Lung microvascular endothelial cell (primary cell): ENCODE results near the gene P4HA2. TPM values are rescaled to one million over a fixed set of nuclear protein-coding genes. Genes with fewer than 3 reads are reported as not detected.

Source experiments
- DNase-seq, 2 donors: peaks; one replicate each; pipeline versions ENCODE4 v3.0.0 to v3.0.0-alpha.2; 2010; ENCODE audit warnings: low read depth in 2 of 2
- total RNA-seq: library from RNA; depleted of rRNA; stranded (reverse); fragments of >200 nt; gene quantifications from 2 replicates; pipeline ENCODE4 v1.2.1, GENCODE V29; 2014

The P4HA2 gene
- total RNA-seq = 35.1 and 36.8 TPM in 2 replicates

DNA sequence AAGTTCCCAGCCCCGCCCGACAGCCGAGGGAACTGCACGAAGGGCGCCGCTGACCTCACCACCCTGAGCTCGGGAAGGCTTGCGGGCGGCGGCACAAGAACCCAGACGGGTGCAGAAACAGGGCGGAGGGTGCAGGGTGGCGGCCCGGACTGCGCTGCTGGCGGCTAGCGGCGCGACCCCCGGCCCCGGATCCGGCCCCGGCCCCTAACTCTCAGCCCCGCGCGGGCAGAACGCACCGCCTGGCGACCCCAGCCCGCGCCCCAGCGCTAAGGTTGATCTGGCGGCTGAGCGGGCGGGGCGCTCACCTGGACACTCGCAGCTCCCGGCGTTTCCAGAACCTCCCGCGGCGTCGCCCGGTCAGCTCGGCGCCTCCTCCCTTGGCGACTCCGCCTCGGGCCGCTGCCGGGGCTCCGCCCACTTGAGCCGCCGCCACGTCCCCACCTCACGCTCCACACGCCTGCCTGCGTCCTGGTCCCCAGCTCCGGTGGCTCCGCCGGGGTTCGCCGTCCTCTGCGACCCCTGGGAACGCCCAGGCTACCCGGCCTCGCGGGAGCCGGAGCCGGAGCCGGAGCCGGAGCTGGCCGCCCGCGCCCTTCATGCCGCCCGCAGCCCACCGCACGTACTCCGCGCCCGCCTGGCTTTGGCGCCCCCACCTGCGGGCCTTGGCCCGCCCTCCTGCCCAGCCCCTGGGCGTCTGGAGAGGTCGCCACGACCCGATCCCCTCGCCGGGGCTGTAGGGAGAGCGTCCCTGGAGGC is at the start of gene P4HA2:
P4HA2 (minus strand) TSS at position 369 of the 756 bp plus-strand sequence. CDS start 9,227 bp downstream, outside the sequence.
- DNase-seq = peak; percentile 71 to 74

DNA sequence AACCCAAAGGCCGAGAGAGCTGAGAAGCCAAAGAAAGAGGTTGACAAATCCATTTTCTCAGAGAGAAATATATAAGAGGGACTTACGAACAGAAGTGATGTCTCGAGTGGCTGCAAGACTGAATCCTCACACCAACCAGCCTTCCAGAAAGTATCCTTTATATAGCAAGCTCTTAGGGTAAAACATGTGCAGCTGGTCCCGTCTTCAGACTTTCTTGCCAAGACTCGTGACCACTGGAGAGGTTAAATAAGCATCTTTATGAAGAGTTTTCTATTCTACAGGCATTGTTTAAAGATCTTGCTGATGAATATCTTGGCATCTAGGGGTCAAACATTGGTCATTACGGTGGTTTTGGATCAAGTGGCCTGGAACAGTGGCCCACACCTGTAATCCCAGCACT is 49.6 kb upstream of the P4HA2 start:
- DNase-seq = no peak

DNA sequence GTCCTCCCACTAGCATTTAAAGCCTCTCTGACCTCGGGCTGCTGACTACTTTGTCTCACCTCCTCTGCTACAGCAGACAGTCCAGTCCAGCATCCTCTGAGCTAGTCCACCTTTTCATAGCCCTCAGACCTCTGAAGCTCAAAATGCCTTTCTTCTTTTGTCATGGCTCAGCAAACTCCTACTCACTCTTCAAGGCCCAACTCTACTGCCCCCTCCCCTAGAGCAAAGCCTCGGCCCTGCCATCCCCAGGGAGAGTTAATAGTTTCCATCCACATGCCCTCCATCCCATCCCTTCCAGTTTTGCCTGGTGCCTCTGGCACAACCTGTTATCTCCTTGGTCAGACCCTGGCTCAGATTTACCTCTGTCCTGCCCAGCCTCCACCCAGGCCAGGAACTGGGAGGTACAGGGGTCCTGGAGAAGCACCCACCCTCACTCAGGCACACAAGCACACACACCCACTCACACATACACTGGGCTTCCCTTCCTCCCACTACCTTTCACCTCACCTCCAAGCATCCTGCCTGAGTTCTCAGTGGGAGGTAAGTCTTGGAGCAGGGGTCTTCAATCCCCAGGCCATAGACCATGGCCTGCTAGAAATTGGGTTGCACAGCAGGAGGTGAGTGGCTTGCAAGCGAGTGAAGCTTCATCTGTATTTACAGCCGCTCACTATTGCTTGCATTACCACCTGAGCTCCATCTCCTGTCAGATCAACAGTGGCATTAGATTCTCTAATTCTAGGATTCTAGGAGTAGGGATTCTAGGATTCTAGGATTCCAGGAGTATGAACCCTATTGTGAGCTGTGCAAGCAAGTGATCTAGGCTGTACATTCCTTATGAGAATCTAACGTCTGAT is 47.9 kb upstream of the P4HA2 start:
- no peak for DNase-seq

DNA sequence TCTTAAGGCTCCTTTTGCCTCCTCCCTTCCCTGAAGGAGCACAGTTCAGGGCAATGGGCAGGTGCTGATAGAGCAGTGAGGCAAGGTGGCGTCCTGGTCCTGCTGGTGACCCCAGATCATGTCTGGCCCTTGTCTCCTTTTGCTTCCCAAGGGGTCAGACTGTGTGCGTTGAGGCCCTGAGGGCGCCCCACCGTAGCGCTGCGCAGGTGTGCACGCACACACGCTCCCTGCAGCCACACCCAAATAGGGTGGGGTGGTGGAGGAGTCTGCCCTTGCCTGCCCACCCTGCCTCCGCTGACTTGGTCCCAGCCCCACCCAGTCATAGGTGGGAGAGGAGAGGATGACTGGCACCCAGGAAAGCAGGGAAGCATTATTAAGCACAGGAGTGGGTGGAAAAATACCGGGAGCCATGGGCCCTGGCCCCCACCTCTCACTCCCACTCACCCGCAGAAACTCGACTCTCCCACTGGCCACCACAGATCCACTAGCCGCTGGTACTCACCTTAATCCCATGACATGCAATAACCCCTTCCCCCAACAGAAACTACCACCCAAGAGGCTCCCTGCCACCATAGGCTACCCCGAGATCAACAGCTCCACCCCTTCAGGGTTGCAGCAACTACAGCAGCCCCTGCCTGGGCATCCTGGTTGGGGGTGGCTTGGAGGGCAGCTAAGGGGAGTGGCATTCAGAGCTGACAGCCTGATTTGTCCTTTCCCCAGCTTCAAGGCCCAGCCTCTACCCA is 46.6 kb upstream of the P4HA2 start:
- no peak for DNase-seq

DNA sequence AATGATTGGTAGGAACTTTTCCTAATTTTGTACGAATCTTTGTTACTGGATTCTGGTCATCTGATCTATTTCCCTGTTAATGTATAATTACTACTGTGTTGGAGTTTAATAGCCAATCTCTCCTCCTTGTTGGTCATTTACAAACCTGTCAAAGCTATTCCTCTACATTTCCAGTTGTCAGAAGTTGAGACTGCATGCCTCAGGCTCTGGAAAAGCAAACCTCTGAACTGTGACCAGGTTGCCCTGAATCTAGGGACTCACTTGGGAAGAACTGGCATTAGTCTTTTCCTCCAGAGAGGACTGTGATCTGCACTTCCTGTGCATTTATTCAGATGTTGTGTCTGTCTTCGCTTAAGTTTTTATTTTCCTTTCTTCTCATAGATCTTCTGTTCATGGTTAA is 46.0 kb upstream of the P4HA2 start:
- no peak for DNase-seq

DNA sequence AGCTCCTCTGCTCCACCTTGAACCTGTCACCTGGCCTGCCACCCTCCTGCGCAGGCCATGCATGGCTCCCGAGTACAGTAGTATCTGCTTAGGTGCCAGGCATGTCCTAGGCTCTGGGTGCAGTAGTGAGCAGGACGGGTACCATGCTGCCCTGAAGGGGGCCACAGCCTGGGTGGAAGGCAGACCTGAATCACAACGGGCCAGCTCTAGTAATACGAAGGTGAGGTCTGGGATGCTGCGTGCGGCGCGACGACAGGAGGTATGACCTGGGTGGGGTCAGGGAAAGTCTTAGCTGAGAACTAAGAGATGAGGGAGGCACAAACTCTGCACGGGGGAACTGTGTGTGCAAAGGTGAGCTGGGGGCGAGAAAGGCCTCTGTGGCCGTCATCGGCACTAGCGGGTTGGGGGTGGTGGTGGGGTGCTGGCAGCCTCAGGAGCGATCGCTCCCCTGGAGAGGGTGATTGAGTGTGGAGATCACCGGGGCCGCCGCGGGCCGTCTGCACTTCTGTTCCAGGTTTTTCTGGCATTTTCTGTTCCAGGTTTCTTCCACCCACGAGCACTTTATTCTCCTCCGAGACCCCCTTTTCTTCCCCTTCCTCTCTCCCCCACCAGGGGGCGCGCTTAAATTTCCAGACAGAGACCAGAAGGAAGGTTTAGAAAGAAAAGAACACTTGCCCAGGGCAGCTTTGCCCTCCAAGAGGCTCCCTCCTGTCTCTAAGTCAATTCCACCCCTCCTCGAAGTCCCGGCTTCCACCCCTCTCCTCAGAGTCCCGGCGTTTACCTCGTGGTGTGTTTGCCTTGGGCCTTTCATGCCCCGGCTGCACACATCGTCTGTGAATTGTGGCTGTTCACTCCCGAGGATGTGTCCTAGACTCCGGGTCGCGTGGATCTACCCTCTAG is 44.9 kb upstream of the P4HA2 start:
- peak; percentile 55 to 64 for DNase-seq

DNA sequence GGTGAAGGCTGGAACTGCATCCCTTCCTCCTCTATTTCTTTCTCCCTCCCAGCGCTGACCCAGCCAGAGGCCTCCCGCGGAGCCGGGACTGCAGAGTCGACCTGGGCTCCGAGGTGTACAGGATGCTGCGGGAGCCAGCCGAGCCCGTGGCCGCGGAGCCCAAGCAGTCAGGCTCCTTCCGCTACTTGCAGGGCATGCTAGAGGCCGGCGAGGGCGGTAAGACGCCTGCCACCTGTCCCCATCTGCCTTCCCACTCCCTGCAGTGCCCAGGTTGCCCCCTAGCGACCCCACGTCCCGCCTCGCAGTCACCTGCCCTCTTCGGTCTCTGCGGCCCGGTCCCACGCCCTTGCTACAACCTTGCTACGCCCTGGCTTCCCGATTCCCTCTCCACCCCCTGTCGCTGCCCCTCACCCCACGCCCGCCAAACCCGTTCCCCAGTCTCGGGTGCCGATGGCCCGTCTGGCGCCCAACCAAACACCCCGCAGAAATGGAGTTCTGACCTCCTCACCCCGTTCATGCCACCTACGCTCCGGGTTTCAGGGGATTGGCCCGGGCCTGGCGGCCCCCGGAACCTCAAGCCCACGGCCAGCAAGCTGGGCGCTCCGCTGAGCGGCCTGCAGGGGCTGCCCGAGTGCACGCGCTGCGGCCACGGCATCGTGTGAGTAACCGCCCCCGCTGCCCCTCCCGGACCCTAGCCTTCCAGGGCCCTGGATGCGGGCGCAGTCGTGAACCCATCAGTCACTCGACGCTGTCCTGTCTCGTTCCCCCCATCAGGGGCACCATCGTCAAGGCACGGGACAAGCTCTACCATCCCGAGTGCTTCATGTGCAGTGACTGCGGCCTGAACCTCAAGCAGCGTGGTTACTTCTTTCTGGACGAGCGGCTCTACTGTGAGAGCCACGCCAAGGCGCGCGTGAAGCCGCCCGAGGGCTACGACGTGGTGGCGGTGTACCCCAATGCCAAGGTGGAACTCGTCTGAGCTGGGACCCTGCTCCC is 43.9 kb upstream of the P4HA2 start:
- DNase-seq = no peak

DNA sequence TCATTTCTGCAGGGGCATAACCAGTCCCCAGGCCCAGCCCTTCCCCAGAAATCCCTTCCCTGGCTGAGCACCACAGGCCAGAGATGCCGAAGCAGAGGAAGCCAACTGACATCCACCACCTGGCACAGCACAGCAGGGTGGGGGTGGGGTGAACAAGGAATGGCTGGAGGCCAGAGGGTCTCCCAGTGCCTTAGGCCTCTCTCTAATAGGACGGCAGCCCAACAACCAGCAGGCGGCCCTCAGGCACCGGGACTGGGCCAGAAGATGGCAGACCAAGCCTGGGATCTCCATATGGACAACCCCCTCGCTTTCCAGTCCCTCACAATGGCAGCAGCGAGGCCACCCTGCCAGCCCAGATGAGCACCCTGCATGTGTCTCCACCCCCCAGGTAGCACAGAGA is 43.1 kb upstream of the P4HA2 start:
- DNase-seq = no peak

DNA sequence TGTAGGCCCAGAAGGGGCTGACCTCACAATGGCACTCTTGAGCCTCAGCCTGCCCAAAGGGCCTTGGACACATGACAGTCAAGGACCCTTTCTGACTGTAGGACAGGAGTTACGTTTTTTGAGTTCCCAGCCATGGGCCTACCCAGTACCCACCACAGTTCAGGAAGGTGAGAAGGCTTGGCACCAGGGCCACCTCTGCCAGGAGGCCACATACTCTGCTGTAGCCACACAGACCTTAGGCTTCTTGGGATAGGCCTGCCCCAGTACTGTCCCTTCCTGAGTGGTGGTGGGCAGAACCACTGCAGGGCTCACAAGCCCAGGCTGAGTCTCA is 42.6 kb upstream of the P4HA2 start:
- no peak for DNase-seq

DNA sequence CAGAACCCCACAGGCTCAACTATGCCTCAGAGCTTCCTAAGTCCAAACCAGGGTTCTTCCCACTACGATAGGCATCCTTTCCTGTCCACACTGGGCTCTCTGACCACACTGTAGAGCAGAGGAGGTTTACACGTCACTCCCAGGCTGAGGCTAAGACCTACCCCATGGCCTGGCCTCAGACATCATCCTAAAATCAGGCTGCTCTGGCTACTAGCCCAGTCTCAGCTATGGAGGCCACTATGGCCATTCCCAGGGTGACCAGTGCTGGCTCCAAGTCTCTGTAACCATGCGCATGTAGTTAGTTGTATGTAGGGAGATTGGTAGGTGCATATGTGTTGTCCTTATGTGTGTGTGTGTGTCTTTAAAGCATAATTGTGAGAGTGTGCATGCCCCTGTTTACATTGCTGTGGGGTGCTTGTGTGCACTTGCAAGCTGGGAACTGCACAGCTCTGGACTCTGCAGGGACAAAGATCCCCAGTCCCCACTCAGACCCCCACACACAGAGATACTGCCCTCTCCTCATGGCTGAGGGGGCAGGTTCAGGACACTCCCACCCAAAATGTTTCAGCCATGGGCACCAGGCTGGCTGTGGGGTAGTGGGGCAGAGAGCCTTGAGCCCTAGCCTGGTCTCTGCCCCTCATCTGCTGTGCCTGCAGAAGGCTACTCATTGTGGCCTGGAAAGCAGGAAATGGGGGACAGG is 42.1 kb upstream of the P4HA2 start:
- DNase-seq = no peak

DNA sequence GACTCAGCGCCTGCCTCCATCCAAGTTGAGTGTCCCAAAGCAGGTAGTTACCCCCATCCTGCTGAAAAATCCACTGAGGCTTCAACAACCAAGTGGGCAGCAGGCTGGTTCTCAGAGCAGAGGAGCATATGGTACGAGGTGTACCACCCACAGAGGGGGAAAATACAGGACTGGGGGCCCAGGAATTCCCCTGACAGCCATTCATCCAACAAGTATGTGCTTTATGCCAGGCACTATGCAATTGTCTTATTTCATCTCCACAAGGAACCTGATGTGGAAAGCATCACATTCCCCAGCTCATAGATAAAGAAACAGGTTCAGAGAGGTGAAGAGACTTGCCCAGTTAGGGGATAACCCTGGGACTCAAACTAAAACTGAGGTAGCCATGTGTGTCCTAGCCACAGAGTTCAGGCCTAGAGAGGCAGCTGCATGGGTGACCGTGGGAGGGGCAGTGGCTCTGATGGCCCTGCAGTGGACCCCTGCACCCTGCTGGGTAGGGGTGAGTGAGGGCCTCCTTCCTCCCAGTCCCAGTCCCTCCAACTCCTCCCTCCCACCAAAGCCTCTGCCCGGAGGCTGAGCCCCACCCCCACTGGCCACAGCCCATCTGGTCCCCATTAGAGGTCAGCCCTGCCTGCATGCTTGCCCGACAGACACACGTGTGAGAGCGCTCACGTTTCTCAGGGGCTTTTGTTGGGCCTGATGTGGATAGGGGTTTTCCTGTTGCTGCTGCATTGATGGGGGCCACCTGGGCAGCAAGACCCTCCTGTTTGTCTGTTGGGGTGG is 41.3 kb upstream of the P4HA2 start:
- DNase-seq = no peak

DNA sequence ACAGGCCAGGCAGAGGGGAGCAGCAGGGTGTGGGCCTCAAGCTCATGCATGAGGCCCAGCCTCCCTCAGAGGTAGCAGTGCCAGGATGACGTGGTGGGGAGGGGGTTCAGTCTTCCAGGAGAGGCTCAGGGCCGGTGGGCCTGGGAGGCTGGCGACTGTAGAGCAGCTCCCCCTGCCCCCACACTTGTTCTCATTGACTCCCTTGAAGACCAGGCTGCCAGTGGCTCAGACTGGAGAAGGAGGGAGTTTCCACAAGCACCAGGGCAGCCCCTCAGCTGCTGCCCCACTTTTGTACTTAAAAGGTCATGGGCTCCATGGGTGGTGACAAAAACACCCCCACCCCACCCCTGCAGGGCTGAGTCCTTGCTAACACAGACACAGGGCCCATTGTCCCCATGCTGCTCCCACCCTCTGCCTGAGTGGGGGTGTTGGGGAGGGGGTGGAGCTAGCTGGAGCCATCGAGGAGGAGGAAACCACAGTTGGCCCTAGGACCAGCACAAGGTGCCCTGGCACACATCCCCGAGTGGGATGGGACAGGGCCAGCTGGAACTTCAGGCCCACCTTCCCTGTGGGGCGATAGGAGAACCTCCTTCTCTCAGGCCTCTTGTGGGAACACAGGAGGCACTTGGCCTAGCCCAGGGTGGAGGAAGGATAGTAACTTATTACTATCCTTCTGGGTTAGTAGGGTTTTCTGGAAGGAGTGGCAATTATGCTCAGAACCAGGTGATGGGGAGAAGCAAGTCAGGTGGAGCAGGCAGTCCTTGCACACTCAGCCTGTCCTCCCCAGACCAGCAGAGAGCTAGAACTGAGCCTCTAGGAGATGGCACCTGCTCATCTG is 40.5 kb upstream of the P4HA2 start:
- DNase-seq = no peak

DNA sequence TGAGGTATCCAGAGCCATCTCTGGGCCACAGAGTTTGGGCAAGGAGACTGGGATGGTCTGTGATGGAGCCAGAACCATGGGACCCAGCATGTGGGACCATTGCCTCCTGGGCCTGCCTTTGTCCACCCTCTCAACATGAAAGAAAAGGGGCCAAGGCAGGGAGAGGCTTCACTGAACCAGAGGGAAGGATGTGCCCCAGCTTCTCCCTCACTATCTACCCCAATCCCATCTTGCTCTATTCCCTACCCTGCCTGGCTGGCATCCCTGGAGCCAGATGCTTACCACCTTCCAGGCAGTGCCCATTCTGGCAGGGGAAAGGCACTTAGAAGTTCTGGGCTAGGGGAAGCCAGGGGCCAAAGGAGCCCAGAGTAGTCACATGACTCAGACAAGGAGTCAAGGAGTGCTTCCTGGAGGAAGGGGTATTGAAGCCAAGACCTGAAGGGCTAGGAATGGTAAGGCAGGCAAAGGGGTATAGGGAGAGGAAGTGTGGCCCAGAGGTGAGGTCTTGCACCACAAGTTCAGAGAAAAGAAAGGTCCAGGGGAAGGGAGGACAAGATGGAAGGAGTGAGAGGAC is 39.6 kb upstream of the P4HA2 start:
- DNase-seq = no peak

DNA sequence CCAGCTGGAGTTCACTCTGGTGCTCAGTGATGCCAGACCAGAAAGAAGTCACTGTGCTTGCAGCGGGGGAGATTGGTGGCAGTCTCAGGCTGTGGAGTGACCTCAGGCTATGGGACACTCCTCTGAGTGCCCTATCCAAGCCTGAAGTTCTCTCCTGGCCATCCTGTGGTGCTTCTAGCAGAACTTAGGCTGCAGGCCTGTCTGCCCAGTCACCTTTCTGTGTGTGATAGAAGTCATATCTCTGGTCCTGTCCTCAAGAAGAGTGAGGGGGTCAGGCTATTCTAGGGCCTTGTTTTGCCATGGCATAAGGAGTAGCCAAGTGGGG is 39.1 kb upstream of the P4HA2 start:
- no peak for DNase-seq

DNA sequence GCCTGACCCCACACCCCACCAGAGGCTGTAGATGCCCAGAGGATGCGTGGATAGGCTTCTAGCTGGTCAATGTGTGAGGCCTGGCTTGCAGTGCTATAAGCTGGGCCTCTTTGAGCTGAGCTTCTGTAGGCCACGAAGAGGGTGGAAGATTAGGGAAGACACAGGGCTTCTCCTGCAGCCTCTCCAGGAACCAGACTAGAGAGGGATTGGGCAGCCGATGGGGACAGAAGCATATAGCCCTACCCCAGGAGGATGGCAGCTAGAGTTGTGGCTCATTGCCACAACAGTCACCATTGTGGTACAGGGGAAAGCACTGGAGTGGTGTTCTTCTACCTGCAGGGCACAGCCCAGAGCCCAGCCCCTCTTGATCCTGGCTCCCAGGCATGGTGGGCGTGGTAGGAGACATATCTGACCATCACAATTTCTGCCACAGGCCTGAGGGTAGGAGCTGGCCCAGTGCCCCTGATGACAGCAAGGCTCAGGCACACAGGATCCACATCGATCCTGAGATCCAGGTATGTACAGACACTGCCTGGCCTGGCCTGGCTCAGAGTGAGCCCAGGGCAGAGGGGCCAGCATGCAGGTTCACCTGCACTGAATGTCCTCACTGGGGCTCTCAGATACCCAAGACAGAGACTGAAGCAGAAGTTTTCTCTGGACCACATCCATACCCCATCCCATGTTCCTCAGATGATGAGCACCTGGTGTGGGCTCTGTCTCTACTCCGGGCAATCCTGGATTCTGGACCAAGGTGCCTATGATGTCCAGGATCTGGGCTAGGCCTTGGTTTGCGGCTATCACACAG is 38.6 kb upstream of the P4HA2 start:
- no peak for DNase-seq

DNA sequence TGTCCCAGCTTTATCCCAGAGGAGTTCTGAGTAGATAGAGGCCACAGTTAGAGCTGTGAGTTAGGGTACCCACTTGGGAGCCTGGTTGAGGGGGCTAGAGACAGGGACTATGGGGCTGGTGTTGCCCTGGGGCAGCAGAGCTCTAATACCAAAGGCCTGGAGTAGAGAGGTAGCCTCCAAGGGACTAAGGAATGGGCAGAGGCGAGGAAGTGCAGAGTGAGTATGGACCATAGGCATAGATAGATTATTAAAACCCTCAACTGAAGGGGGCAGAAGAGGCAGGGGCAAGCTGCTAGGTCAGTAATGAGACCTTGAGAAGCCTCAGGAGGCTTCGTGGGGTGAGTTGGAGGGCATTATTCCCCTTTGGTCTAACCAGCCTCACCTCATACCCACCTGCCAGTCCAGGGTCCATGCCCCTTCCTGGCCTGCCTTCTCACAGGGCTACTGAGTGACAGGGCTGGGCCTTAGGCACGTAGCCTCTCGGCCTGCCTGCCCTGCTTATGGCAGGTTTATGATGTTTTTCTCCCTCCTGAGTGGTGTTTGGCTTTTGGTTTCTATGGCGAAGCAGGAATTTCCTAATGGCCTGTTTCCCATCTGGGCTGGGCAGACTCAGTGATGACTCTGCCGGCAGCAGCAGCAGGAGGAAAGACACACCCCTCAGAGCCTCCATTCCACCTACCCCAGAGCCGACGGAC is 37.8 kb upstream of the P4HA2 start:
- peak; percentile 96 to 98 for DNase-seq
